ENCODE data around the gene KIAA1614. TPM values are rescaled to one million over a fixed set of nuclear protein-coding genes. Genes with fewer than 3 reads are reported as not detected.
"Not testable (repeated sequence)": the region's sequence is repeated elsewhere in the genome, so short reads cannot be mapped to it uniquely, and the experiment has no call there.

KIAA1614 gene
- total RNA-seq, 1 donor from 2014 or later: 8.2 TPM

DNA sequence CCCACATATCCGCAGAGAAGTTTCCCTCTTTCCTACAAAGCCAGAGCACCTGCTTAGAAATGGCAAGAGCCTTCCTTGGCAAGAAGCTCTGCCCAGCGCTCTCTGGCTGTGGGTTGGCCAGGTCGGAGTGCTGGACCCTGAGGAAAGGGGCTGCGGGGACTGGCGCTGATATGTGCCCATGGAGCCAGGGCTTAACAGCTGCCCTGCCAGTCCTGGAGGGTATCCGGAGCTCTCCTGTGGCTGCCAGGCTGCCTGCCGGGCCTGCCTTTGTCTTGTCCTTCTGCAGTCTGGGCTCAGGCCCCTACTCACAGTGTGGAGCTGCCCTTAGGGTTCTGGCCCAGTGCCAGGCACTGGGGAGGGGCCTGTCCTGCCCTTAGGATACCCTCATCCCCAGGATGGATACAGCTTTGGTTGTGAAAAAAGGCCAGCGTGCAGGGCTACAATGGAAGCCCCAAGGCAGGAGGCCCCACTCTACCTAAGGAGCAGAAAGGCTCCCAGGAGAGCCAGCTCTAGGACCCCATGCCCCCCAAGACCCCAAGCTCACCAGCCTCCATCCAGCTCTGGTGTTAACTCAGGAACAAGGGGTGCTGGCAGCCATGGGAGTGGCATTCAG, 43.4 kb downstream of the KIAA1614 start:
- Mint-ChIP-seq H3K4me1 (ENCODE audit: low read depth) (no peaks in the 10 kb centered on the region), H3K36me3 (ENCODE audit: low read depth) (peaks cover 10% of the 10 kb centered on the region), H3K4me3 (ENCODE audit: unreplicated experiment) (no peak overlapping the region), H3K27me3 (ENCODE audit: low read depth) (no peaks in the 10 kb centered on the region), H3K27ac (ENCODE audit: unreplicated experiment) (no peak overlapping the region), H3K9me3 (ENCODE audit: low read depth) (no peaks in the 10 kb centered on the region)
- TF ChIP-seq, protein P1, sequence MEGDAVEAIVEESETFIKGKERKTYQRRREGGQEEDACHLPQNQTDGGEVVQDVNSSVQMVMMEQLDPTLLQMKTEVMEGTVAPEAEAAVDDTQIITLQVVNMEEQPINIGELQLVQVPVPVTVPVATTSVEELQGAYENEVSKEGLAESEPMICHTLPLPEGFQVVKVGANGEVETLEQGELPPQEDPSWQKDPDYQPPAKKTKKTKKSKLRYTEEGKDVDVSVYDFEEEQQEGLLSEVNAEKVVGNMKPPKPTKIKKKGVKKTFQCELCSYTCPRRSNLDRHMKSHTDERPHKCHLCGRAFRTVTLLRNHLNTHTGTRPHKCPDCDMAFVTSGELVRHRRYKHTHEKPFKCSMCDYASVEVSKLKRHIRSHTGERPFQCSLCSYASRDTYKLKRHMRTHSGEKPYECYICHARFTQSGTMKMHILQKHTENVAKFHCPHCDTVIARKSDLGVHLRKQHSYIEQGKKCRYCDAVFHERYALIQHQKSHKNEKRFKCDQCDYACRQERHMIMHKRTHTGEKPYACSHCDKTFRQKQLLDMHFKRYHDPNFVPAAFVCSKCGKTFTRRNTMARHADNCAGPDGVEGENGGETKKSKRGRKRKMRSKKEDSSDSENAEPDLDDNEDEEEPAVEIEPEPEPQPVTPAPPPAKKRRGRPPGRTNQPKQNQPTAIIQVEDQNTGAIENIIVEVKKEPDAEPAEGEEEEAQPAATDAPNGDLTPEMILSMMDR (IDR thresholded peaks at IDR 0.05): no peak
- no peak for DNase-seq (ENCODE audit: low spot score)

DNA sequence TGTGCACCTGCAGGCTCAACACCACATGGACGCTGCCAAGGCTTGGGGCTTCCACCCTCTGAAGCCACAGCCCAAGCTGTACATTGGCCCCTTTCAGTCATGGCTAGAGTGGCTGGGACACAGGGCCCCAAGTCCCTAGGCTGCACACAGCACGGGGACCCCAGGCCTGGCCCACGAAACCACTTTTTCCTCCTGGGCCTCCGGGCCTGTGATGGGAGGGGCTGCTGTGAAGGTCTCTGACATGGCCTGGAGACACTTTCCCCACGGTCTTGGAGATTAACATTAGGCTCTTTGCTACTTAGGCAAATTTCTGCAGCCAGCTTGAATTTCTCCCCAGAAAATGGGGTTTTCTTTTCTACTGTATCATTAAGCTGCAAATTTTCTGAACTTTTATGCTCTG, 46.9 kb downstream of the KIAA1614 start:
- not testable (repeated sequence) for H3K36me3 Mint-ChIP-seq (ENCODE audit: low read depth); H3K27ac Mint-ChIP-seq (ENCODE audit: unreplicated experiment); H3K4me1 Mint-ChIP-seq (ENCODE audit: low read depth); H3K4me3 Mint-ChIP-seq (ENCODE audit: unreplicated experiment); DNase-seq (ENCODE audit: low spot score); H3K9me3 Mint-ChIP-seq (ENCODE audit: low read depth); H3K27me3 Mint-ChIP-seq (ENCODE audit: low read depth)

DNA sequence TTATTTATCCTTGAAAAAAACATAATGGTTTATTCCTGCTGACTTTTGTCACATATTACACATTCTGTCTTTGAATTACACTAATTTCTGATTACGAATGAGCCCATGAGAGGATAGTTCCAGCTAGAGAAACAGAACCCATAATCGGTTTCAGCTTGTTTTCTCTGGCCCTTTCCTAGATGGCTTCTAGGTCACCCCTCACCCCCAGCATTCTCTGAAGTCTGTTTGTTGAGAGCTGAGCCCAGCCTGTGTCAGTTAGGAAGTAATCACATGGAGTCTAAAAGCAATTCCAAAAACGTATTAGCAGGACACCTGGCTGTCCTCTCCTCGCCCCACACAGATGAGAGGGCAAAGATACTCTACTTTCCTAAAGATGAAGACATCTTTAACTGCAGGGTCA, 48.9 kb downstream of the KIAA1614 start:
- TF ChIP-seq, protein P1 (IDR thresholded peaks at IDR 0.05): no peak
- H3K36me3 Mint-ChIP-seq (ENCODE audit: low read depth): peaks cover 12% of the 10 kb centered on the region
- peaks cover 5% of the 10 kb centered on the region for H3K4me1 Mint-ChIP-seq (ENCODE audit: low read depth)

DNA sequence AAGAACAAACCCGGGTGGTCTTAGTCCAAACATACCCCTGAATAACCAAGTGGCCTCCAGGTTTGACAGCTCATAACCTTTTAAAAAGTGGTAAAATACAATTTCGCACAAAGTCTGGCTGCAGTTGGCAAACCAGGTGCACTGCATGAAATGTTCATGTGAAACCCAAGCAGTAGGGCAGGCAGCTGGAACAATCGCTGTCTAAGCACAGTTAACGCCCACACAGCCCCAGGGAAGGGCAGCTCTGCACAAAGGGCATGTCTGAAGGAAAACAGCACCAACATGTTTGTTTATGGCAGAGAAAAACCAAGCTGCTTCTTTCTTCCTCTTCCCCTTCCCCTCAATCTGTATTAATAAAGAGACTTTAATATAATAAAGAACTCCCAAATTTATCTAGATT, 49.5 kb downstream of the KIAA1614 start:
- Mint-ChIP-seq H3K27ac (ENCODE audit: unreplicated experiment) (no peak overlapping the region), H3K27me3 (ENCODE audit: low read depth) (no peaks in the 10 kb centered on the region), H3K4me3 (ENCODE audit: unreplicated experiment) (no peak overlapping the region), H3K4me1 (ENCODE audit: low read depth) (peaks cover 5% of the 10 kb centered on the region), H3K36me3 (ENCODE audit: low read depth) (peaks cover 15% of the 10 kb centered on the region), H3K9me3 (ENCODE audit: low read depth) (no peaks in the 10 kb centered on the region)
- TF ChIP-seq, protein P1 (IDR thresholded peaks at IDR 0.05): no peak
- no peak for DNase-seq (ENCODE audit: low spot score)

More for the DNA sequence above, 48.9 kb downstream of the KIAA1614 start:
- H3K9me3 Mint-ChIP-seq (ENCODE audit: low read depth): no peaks in the 10 kb centered on the region
- no peak for DNase-seq (ENCODE audit: low spot score)
- no peak overlapping the region for H3K4me3 Mint-ChIP-seq (ENCODE audit: unreplicated experiment)
- H3K27me3 Mint-ChIP-seq (ENCODE audit: low read depth): no peaks in the 10 kb centered on the region
- no peak overlapping the region for H3K27ac Mint-ChIP-seq (ENCODE audit: unreplicated experiment)

DNA sequence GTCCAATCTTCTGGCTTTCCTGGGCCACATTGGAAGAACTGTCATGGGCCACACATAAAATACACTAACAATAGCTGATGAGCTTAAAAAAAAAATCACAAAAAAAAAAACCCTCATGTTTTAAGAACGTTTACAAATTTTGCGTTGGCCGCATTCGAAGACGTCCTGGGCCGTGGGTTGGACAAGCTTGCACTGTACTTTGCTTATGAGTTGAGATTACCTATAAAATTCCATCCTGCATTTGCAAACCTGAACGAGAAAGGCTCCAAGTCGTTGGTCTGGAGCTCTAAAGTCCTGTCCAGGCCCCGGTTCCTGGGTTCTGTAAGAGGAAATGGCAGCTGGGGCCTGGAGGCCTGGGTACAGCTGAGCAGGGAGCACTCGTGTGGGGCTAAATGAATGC, 51.4 kb downstream of the KIAA1614 start:
- Mint-ChIP-seq H3K36me3 (ENCODE audit: low read depth) (peaks cover 11% of the 10 kb centered on the region), H3K4me3 (ENCODE audit: unreplicated experiment) (no peak overlapping the region), H3K4me1 (ENCODE audit: low read depth) (peaks cover 5% of the 10 kb centered on the region), H3K27ac (ENCODE audit: unreplicated experiment) (no peak overlapping the region), H3K9me3 (ENCODE audit: low read depth) (no peaks in the 10 kb centered on the region), H3K27me3 (ENCODE audit: low read depth) (no peaks in the 10 kb centered on the region)
- no peak for DNase-seq (ENCODE audit: low spot score)
- TF ChIP-seq, protein P1 (IDR thresholded peaks at IDR 0.05): no peak

DNA sequence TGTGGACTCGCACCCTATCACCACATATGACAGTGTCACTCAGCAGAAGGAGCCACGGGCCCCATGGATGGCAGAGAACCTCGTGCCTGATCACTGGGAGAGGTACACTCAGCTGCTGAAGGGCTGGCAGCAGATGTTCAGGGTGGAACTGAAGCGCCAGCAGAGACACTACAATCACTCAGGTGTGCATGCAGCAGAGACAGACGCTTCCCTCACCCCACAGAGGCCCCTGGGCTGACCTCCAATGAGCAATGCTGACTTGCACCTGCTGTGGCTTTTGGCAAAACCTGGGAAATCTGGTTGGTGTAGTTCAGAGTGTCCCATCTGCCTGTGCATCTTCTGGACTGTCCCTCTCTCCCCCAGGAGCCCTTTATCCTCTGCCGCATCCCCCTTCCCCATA, 51.9 kb downstream of the KIAA1614 start:
- Mint-ChIP-seq H3K27me3 (ENCODE audit: low read depth) (no peaks in the 10 kb centered on the region), H3K4me3 (ENCODE audit: unreplicated experiment) (no peak overlapping the region), H3K4me1 (ENCODE audit: low read depth) (peaks cover 5% of the 10 kb centered on the region), H3K9me3 (ENCODE audit: low read depth) (no peaks in the 10 kb centered on the region), H3K36me3 (ENCODE audit: low read depth) (peaks cover 15% of the 10 kb centered on the region), H3K27ac (ENCODE audit: unreplicated experiment) (no peak overlapping the region)
- DNase-seq (ENCODE audit: low spot score): no peak
- TF ChIP-seq, protein P1 (IDR thresholded peaks at IDR 0.05): no peak
